ENCODE data around the gene PLA2G4F.

PLA2G4F gene

GRCh38 chr15:42133886-42134502, 22.4 kb downstream of the PLA2G4F start:
- Histone ChIP-seq H3K4me1 (ENCODE audit: control insufficient read depth, insufficient read depth, low read length) (peaks cover 16% of the 10 kb centered on the region), H3K9me3 (ENCODE audit: control insufficient read depth, low read length) (peaks cover 5% of the 10 kb centered on the region), H3K9ac (ENCODE audit: low read length) (no peak overlapping the region), H3K36me3 (ENCODE audit: control insufficient read depth, insufficient read depth, low read length) (no peaks in the 10 kb centered on the region), H3K27me3 (ENCODE audit: control insufficient read depth, insufficient read depth, low read length) (no peaks in the 10 kb centered on the region), H3K4me3 (ENCODE audit: low read length) (no peak overlapping the region)

DNA sequence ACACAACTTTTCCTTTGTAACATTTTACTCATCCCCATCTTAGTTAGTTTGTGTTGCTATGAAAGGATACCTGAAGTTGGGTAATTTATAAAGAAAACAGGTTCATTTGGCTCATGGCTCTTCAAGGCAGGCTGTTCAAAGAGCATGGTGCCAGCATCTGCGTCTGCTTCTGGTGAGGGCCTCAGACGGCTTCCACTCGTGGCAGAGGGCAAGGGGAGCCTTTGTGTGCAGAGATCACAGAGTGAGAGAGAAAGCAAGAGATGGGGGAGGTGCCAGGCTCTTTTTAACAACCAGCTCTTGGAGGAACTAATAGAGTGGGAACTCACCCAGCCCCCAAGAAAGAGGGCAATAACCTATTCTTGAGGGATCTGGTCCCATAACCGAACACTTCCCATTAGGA, 23.1 kb downstream of the PLA2G4F start:
- Histone ChIP-seq H3K36me3 (ENCODE audit: control insufficient read depth, insufficient read depth, low read length) (no peaks in the 10 kb centered on the region), H3K27me3 (ENCODE audit: control insufficient read depth, insufficient read depth, low read length) (no peaks in the 10 kb centered on the region), H3K9me3 (ENCODE audit: control insufficient read depth, low read length) (peaks cover under 1% of the 10 kb centered on the region), H3K4me3 (ENCODE audit: low read length) (no peak overlapping the region), H3K9ac (ENCODE audit: low read length) (no peak overlapping the region), H3K4me1 (ENCODE audit: control insufficient read depth, insufficient read depth, low read length) (peaks cover 9% of the 10 kb centered on the region)

DNA sequence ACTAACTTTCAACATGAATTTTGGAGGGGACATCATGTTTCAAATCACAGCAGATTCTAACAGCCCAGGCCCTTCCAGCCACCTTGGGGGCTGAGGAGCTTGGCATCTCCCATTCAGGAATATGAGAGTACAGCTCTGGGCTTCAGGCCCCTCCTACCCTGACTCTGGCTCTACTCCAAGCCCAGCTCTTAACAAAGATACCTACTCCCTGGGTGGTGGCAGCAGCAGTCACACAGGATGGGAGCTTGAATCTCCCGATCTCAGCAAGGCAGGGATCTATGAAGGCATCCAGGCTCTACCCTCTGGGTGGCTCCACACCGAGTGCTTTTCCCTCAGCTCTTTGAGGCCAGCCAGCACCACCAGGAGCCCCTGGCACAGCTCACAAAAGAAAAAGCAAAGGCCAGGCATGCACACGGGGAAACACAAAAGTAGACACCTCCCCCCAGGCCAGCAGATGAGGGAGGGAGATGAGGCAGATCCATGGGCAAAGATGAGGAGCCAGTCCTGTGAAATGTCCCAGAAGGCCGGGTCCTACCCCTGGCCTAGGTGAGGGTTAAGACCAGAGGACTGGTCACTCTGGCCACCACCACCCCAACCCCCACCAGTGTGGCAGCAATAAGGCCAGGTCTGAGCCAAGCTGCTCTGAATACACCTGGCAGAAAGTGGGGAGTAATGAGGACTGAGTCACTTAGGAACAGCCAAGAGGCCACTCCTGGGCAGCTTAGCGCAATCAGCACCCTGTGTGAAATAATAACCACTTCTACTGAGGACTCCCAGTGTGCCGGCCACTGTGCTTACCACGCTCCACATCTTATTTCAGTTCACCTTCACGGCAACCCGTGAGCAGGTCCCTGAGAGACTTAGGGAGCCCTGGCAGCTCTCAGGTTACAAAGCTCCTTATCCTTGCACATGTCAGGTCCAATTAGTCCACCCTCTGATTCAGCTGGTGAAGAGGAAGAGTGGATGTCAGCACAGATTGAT, 24.3 kb downstream of the PLA2G4F start:
- no peaks in the 10 kb centered on the region for H3K36me3 ChIP-seq (ENCODE audit: control insufficient read depth, insufficient read depth, low read length)
- no peak overlapping the region for H3K9ac ChIP-seq (ENCODE audit: low read length)
- no peaks in the 10 kb centered on the region for H3K9me3 ChIP-seq (ENCODE audit: control insufficient read depth, low read length)
- H3K4me1 ChIP-seq (ENCODE audit: control insufficient read depth, insufficient read depth, low read length), result peaks cover 8% of the 10 kb centered on the region
- H3K4me3 ChIP-seq (ENCODE audit: low read length), result no peak overlapping the region
- H3K27me3 ChIP-seq (ENCODE audit: control insufficient read depth, insufficient read depth, low read length), result no peaks in the 10 kb centered on the region

- H3K9ac ChIP-seq (ENCODE audit: low read length), result no peak overlapping the region
- H3K9me3 ChIP-seq (ENCODE audit: control insufficient read depth, low read length), result no peaks in the 10 kb centered on the region
- no peaks in the 10 kb centered on the region for H3K27me3 ChIP-seq (ENCODE audit: control insufficient read depth, insufficient read depth, low read length)
- peaks cover 8% of the 10 kb centered on the region for H3K4me1 ChIP-seq (ENCODE audit: control insufficient read depth, insufficient read depth, low read length)
- H3K36me3 ChIP-seq (ENCODE audit: control insufficient read depth, insufficient read depth, low read length), result no peaks in the 10 kb centered on the region
- no peak overlapping the region for H3K4me3 ChIP-seq (ENCODE audit: low read length)
These were observed 25.4 kb downstream of the PLA2G4F start for GRCh38 chr15:42131006-42131405.

GRCh38 chr15:42130246-42130986, 26.0 kb downstream of the PLA2G4F start:
- no peaks in the 10 kb centered on the region for H3K36me3 ChIP-seq (ENCODE audit: control insufficient read depth, insufficient read depth, low read length)
- H3K9ac ChIP-seq (ENCODE audit: low read length), result no peak overlapping the region
- H3K4me1 ChIP-seq (ENCODE audit: control insufficient read depth, insufficient read depth, low read length), result peaks cover 8% of the 10 kb centered on the region
- H3K27me3 ChIP-seq (ENCODE audit: control insufficient read depth, insufficient read depth, low read length), result no peaks in the 10 kb centered on the region
- no peak overlapping the region for H3K4me3 ChIP-seq (ENCODE audit: low read length)
- H3K9me3 ChIP-seq (ENCODE audit: control insufficient read depth, low read length), result no peaks in the 10 kb centered on the region

DNA sequence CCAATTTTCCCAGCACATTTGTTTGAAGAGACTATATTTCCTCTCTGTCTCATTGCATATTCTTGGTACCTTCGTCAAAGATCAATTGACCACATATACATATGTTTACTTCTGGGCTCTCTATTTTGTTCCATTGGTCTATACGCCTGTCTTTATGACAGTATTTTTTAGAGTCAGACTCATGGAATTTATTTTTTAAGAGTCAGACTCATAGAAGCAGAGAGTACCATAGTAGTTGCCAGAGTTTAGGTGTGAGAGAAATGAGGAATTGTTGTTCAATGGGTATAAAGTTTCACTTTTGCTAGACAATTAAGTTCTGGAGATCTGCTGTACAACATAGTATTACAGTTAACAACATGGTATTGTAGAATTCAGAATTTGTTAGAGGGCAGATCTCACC, 27.1 kb downstream of the PLA2G4F start:
- Histone ChIP-seq H3K9ac (ENCODE audit: low read length) (no peak overlapping the region), H3K4me3 (ENCODE audit: low read length) (no peak overlapping the region), H3K9me3 (ENCODE audit: control insufficient read depth, low read length) (no peaks in the 10 kb centered on the region), H3K27me3 (ENCODE audit: control insufficient read depth, insufficient read depth, low read length) (no peaks in the 10 kb centered on the region), H3K36me3 (ENCODE audit: control insufficient read depth, insufficient read depth, low read length) (no peaks in the 10 kb centered on the region), H3K4me1 (ENCODE audit: control insufficient read depth, insufficient read depth, low read length) (peaks cover 8% of the 10 kb centered on the region)

DNA sequence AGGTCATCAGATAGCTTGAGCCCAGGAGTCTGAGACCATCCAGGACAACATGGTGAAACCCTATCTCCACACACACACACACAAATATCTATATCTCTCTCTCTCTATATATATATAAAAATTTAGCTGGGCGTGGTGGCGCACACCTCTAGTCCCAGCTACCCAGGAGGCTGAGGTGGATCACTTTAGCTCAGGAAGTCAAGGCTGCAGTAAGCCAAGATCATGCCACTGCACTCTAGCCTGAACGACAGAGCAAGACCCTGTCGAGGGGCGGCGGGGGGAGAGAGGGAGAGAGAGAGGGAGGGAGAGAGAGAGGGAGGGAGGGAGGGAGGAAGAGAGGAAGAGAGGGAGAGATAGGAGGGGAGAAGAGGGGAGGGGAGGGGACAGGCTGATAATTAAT, 28.0 kb downstream of the PLA2G4F start:
- Histone ChIP-seq H3K9me3 (ENCODE audit: control insufficient read depth, low read length) (no peaks in the 10 kb centered on the region), H3K4me3 (ENCODE audit: low read length) (no peak overlapping the region), H3K9ac (ENCODE audit: low read length) (no peak overlapping the region), H3K36me3 (ENCODE audit: control insufficient read depth, insufficient read depth, low read length) (no peaks in the 10 kb centered on the region), H3K4me1 (ENCODE audit: control insufficient read depth, insufficient read depth, low read length) (peaks cover 8% of the 10 kb centered on the region), H3K27me3 (ENCODE audit: control insufficient read depth, insufficient read depth, low read length) (no peaks in the 10 kb centered on the region)

DNA sequence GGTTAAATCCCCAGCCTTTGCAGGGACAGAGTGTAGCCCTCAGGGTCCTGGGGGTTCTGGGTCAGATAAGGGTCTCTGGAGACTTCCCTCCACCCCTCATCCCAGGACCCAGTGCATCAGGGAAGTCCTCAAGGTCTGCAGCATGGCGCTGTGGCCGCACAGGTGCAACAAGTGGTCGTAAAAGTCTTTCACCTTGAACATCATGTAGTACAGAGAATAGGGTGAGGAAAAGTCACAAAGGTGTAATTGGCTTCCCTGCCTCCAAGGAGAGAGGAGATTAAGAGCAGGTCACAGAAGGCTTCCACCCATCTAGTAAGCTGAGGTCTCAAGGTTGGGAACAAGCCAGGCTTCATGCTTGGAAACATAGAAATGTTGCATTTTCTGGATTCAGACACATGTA, 32.9 kb downstream of the PLA2G4F start:
- no peaks in the 10 kb centered on the region for H3K36me3 ChIP-seq (ENCODE audit: control insufficient read depth, insufficient read depth, low read length)
- no peaks in the 10 kb centered on the region for H3K27me3 ChIP-seq (ENCODE audit: control insufficient read depth, insufficient read depth, low read length)
- H3K4me1 ChIP-seq (ENCODE audit: control insufficient read depth, insufficient read depth, low read length), result peaks cover 11% of the 10 kb centered on the region
- H3K4me3 ChIP-seq (ENCODE audit: low read length), result no peak overlapping the region
- H3K9me3 ChIP-seq (ENCODE audit: control insufficient read depth, low read length), result no peaks in the 10 kb centered on the region
- no peak overlapping the region for H3K9ac ChIP-seq (ENCODE audit: low read length)

DNA sequence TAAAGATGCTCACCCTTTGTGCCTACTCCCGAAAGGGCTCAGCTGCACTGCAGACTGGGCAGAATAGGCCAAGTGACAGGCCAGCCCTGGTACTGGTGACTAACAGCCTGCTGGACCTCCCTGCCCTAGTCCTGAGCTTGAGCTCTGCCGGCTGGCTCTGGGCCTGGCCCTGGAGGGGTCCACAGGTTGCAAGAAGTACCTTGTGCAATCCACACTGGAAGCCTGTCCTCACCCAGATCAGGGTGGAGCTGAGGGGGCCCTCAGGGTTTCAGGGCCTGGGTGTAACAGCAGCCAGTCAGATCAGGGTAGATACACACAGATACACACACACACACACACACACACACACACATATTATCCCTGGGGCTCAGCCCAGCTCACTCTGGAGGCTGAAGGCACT, 34.8 kb downstream of the PLA2G4F start:
- Histone ChIP-seq H3K9ac (ENCODE audit: low read length) (no peak overlapping the region), H3K27me3 (ENCODE audit: control insufficient read depth, insufficient read depth, low read length) (no peaks in the 10 kb centered on the region)

DNA sequence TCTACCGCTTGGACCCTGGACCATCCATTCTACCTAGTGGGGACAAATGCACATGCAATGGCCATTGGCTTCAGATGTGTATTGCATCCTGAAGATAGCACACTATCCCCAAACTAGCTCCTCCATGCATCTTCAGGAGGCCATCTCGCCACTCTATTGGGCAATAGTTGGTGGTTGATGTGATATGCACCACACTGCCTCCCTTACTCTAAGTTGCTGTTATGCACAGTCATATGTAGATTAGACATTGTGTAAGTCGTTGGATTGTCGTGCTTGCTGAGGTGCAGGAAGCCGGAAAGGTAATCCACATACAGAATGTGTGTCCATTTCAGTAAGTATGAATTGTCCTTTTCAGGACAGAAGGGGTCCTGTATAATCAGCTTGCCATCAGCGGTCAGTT, 35.4 kb downstream of the PLA2G4F start:
- Histone ChIP-seq H3K4me3 (ENCODE audit: low read length) (no peak overlapping the region), H3K27me3 (ENCODE audit: control insufficient read depth, insufficient read depth, low read length) (no peaks in the 10 kb centered on the region), H3K4me1 (ENCODE audit: control insufficient read depth, insufficient read depth, low read length) (peaks cover 12% of the 10 kb centered on the region), H3K36me3 (ENCODE audit: control insufficient read depth, insufficient read depth, low read length) (no peaks in the 10 kb centered on the region), H3K9ac (ENCODE audit: low read length) (no peak overlapping the region), H3K9me3 (ENCODE audit: control insufficient read depth, low read length) (no peaks in the 10 kb centered on the region)

More for the DNA sequence above, 34.8 kb downstream of the PLA2G4F start:
- Histone ChIP-seq H3K9me3 (ENCODE audit: control insufficient read depth, low read length) (no peaks in the 10 kb centered on the region), H3K4me1 (ENCODE audit: control insufficient read depth, insufficient read depth, low read length) (peaks cover 12% of the 10 kb centered on the region), H3K4me3 (ENCODE audit: low read length) (no peak overlapping the region), H3K36me3 (ENCODE audit: control insufficient read depth, insufficient read depth, low read length) (no peaks in the 10 kb centered on the region)

- Histone ChIP-seq H3K4me1 (ENCODE audit: control insufficient read depth, insufficient read depth, low read length) (peaks cover 12% of the 10 kb centered on the region), H3K9ac (ENCODE audit: low read length) (no peak overlapping the region), H3K9me3 (ENCODE audit: control insufficient read depth, low read length) (no peaks in the 10 kb centered on the region), H3K4me3 (ENCODE audit: low read length) (no peak overlapping the region), H3K36me3 (ENCODE audit: control insufficient read depth, insufficient read depth, low read length) (no peaks in the 10 kb centered on the region), H3K27me3 (ENCODE audit: control insufficient read depth, insufficient read depth, low read length) (no peaks in the 10 kb centered on the region)
These were observed 36.2 kb downstream of the PLA2G4F start for GRCh38 chr15:42120285-42120684.

DNA sequence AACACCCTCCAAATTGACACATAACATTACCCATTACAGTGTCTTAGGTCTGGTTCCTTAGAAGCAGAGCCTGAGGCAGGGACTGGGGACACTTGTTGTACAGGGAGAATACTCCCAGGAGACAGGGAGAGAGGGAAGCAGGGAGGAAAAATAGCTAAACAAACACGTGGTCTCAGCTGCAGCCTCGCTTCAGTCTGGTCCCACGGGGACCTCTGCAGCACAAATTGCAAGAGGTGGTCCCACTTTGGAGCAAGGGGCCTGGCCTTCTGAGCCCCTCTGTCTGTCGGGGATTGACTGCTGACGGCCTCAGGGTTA, 37.0 kb downstream of the PLA2G4F start:
- no peaks in the 10 kb centered on the region for H3K36me3 ChIP-seq (ENCODE audit: control insufficient read depth, insufficient read depth, low read length)
- H3K9me3 ChIP-seq (ENCODE audit: control insufficient read depth, low read length), result no peaks in the 10 kb centered on the region
- no peak overlapping the region for H3K4me3 ChIP-seq (ENCODE audit: low read length)
- peaks cover 12% of the 10 kb centered on the region for H3K4me1 ChIP-seq (ENCODE audit: control insufficient read depth, insufficient read depth, low read length)
- H3K9ac ChIP-seq (ENCODE audit: low read length), result no peak overlapping the region
- no peaks in the 10 kb centered on the region for H3K27me3 ChIP-seq (ENCODE audit: control insufficient read depth, insufficient read depth, low read length)

Measured in mucosa of stomach (tissue), 1 donor.